Stimulated activated effector memory CD8-positive, alpha-beta T cell treated with anti-CD3 and anti-CD28 coated beads, Interleukin-12 subunit alpha, Interleukin-12 subunit beta, amount 100 ng/mL, for 72 hours (primary cell): ENCODE data around the gene RAB3IP.

Experiments
- ATAC-seq: fragments of 150-1000 bp; cut with Tn5 transposase; 2 replicates; pipeline ENCODE4 v1.10.0; 2021
- DNase-seq, 2 donors: peaks; one replicate each; pipeline ENCODE4 v3.0.0; 2021 to 2022; ENCODE audit warnings: low spot score in 2 of 2
- H3K27ac Mint-ChIP-seq: one replicate; pipeline ENCODE4 v1.8.0; 2022; ENCODE audit warnings: mild to moderate bottlenecking, mixed read lengths
- H3K36me3 Mint-ChIP-seq: one replicate; pipeline ENCODE4 v1.8.0; 2022; ENCODE audit warnings: mild to moderate bottlenecking, mixed read lengths
- H3K4me1 Mint-ChIP-seq: one replicate; pipeline ENCODE4 v1.8.0; 2022; ENCODE audit warnings: mixed read lengths
- H3K4me3 Mint-ChIP-seq: one replicate; pipeline ENCODE4 v1.8.0; 2022; ENCODE audit warnings: mild to moderate bottlenecking, mixed read lengths
- H3K9me3 Mint-ChIP-seq: one replicate; pipeline ENCODE4 v1.8.0; 2022; ENCODE audit warnings: mixed read lengths

RAB3IP gene

GRCh38 chr12:69738351-69739286, at the start of gene RAB3IP:
Gene RAB3IP, plus strand, starts transcription at chr12:69738860. Its CDS starts 16,549 bp downstream, at chr12:69755409.
- no peaks in the 10 kb centered on the region for H3K9me3 Mint-ChIP-seq
- H3K4me1 Mint-ChIP-seq, result peaks cover 6% of the 10 kb centered on the region
- H3K4me3 Mint-ChIP-seq, result peak within 1 kb of the TSS; percentile 77
- ATAC-seq (peak; percentile 90), DNase-seq (peak; percentile 94 to 95)
- peak within 1 kb of the TSS; percentile 27 for H3K27ac Mint-ChIP-seq
- H3K36me3 Mint-ChIP-seq, result no peaks in the 10 kb centered on the region

GRCh38 chr12:69689638-69690037, 49.0 kb upstream of the RAB3IP start:
- H3K4me1 Mint-ChIP-seq, result peaks cover 9% of the 10 kb centered on the region
- H3K4me3 Mint-ChIP-seq, result no peak overlapping the region
- H3K27ac Mint-ChIP-seq, result no peak overlapping the region
- no peak for ATAC-seq
- H3K36me3 Mint-ChIP-seq, result no peaks in the 10 kb centered on the region
- no peaks in the 10 kb centered on the region for H3K9me3 Mint-ChIP-seq
- DNase-seq, result no peak

- H3K4me3 Mint-ChIP-seq, result no peak overlapping the region
- no peaks in the 10 kb centered on the region for H3K9me3 Mint-ChIP-seq
- H3K4me1 Mint-ChIP-seq, result peaks cover 6% of the 10 kb centered on the region
- ATAC-seq, result no peak
- H3K36me3 Mint-ChIP-seq, result no peaks in the 10 kb centered on the region
- no peak overlapping the region for H3K27ac Mint-ChIP-seq
- no peak for DNase-seq
Measured at GRCh38 chr12:69694123-69694522, 44.5 kb upstream of the RAB3IP start.

- Mint-ChIP-seq H3K4me1 (no peaks in the 10 kb centered on the region), H3K4me3 (no peak overlapping the region), H3K36me3 (no peaks in the 10 kb centered on the region), H3K27ac (no peak overlapping the region), H3K9me3 (no peaks in the 10 kb centered on the region)
- ATAC-seq, result no peak
- DNase-seq, result no peak
Measured at GRCh38 chr12:69698054-69698453, 40.6 kb upstream of the RAB3IP start.

GRCh38 chr12:69698769-69699540, 39.7 kb upstream of the RAB3IP start, which contains the start of gene BEST3:
Gene BEST3, minus strand, starts transcription at chr12:69699303. Its CDS starts 1,505 bp downstream, at chr12:69697798.
- H3K9me3 Mint-ChIP-seq, result no peaks in the 10 kb centered on the region

GRCh38 chr12:69701826-69702225, 36.8 kb upstream of the RAB3IP start:
- ATAC-seq (no peak), DNase-seq (no peak)
- H3K9me3 Mint-ChIP-seq, result no peaks in the 10 kb centered on the region

More at GRCh38 chr12:69698769-69699540, 39.7 kb upstream of the RAB3IP start, which contains the start of gene BEST3:
- no peak for DNase-seq
- no peak for ATAC-seq
- Mint-ChIP-seq H3K36me3 (no peaks in the 10 kb centered on the region), H3K4me3 (no peak within 1 kb of the TSS), H3K27ac (no peak within 1 kb of the TSS), H3K4me1 (no peaks in the 10 kb centered on the region)

GRCh38 chr12:69703146-69703642, 35.5 kb upstream of the RAB3IP start:
- Mint-ChIP-seq H3K9me3 (no peaks in the 10 kb centered on the region), H3K4me3 (no peak overlapping the region), H3K36me3 (no peaks in the 10 kb centered on the region), H3K4me1 (no peaks in the 10 kb centered on the region), H3K27ac (no peak overlapping the region)
- ATAC-seq (no peak), DNase-seq (no peak)

More at GRCh38 chr12:69701826-69702225, 36.8 kb upstream of the RAB3IP start:
- no peak overlapping the region for H3K4me3 Mint-ChIP-seq
- H3K27ac Mint-ChIP-seq, result no peak overlapping the region
- no peaks in the 10 kb centered on the region for H3K36me3 Mint-ChIP-seq
- H3K4me1 Mint-ChIP-seq, result no peaks in the 10 kb centered on the region

- no peak overlapping the region for H3K4me3 Mint-ChIP-seq
- DNase-seq, result no peak
- H3K9me3 Mint-ChIP-seq, result no peaks in the 10 kb centered on the region
- ATAC-seq, result no peak
- no peaks in the 10 kb centered on the region for H3K36me3 Mint-ChIP-seq
- H3K4me1 Mint-ChIP-seq, result no peaks in the 10 kb centered on the region
- H3K27ac Mint-ChIP-seq, result no peak overlapping the region
Measured at GRCh38 chr12:69704357-69704756, 34.3 kb upstream of the RAB3IP start.

- H3K4me3 Mint-ChIP-seq, result no peak overlapping the region
- no peak overlapping the region for H3K27ac Mint-ChIP-seq
- no peak for ATAC-seq
- no peaks in the 10 kb centered on the region for H3K4me1 Mint-ChIP-seq
- DNase-seq, result no peak
- H3K9me3 Mint-ChIP-seq, result no peaks in the 10 kb centered on the region
- no peaks in the 10 kb centered on the region for H3K36me3 Mint-ChIP-seq
Measured at GRCh38 chr12:69708649-69709048, 30.0 kb upstream of the RAB3IP start.

GRCh38 chr12:69712826-69713225, 25.8 kb upstream of the RAB3IP start:
- H3K36me3 Mint-ChIP-seq, result no peaks in the 10 kb centered on the region
- H3K4me3 Mint-ChIP-seq, result no peak overlapping the region
- DNase-seq, result no peak
- H3K4me1 Mint-ChIP-seq, result no peaks in the 10 kb centered on the region
- ATAC-seq, result no peak
- no peak overlapping the region for H3K27ac Mint-ChIP-seq
- H3K9me3 Mint-ChIP-seq, result no peaks in the 10 kb centered on the region

- H3K9me3 Mint-ChIP-seq, result no peaks in the 10 kb centered on the region
- no peak for ATAC-seq
- H3K27ac Mint-ChIP-seq, result no peak overlapping the region
Measured at GRCh38 chr12:69714542-69714941, 24.1 kb upstream of the RAB3IP start.

GRCh38 chr12:69719336-69720316, 19.0 kb upstream of the RAB3IP start:
- ATAC-seq (no peak), DNase-seq (no peak)
- Mint-ChIP-seq H3K4me1 (no peaks in the 10 kb centered on the region), H3K4me3 (no peak overlapping the region), H3K36me3 (no peaks in the 10 kb centered on the region), H3K27ac (no peak overlapping the region), H3K9me3 (no peaks in the 10 kb centered on the region)

More at GRCh38 chr12:69714542-69714941, 24.1 kb upstream of the RAB3IP start:
- Mint-ChIP-seq H3K4me1 (no peaks in the 10 kb centered on the region), H3K4me3 (no peak overlapping the region), H3K36me3 (no peaks in the 10 kb centered on the region)
- DNase-seq, result no peak

- ATAC-seq, result no peak
- DNase-seq, result no peak
- Mint-ChIP-seq H3K36me3 (no peaks in the 10 kb centered on the region), H3K4me1 (no peaks in the 10 kb centered on the region), H3K27ac (no peak overlapping the region), H3K4me3 (no peak overlapping the region), H3K9me3 (no peaks in the 10 kb centered on the region)
Measured at GRCh38 chr12:69720750-69721149, 17.9 kb upstream of the RAB3IP start.

GRCh38 chr12:69726922-69727321, 11.7 kb upstream of the RAB3IP start:
- Mint-ChIP-seq H3K36me3 (no peaks in the 10 kb centered on the region), H3K4me3 (no peak overlapping the region), H3K27ac (no peak overlapping the region), H3K4me1 (no peaks in the 10 kb centered on the region), H3K9me3 (no peaks in the 10 kb centered on the region)
- ATAC-seq (no peak), DNase-seq (no peak)
